Measurements from ENCODE around the gene TTC29.

- TF ChIP-seq, protein P1, sequence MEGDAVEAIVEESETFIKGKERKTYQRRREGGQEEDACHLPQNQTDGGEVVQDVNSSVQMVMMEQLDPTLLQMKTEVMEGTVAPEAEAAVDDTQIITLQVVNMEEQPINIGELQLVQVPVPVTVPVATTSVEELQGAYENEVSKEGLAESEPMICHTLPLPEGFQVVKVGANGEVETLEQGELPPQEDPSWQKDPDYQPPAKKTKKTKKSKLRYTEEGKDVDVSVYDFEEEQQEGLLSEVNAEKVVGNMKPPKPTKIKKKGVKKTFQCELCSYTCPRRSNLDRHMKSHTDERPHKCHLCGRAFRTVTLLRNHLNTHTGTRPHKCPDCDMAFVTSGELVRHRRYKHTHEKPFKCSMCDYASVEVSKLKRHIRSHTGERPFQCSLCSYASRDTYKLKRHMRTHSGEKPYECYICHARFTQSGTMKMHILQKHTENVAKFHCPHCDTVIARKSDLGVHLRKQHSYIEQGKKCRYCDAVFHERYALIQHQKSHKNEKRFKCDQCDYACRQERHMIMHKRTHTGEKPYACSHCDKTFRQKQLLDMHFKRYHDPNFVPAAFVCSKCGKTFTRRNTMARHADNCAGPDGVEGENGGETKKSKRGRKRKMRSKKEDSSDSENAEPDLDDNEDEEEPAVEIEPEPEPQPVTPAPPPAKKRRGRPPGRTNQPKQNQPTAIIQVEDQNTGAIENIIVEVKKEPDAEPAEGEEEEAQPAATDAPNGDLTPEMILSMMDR (IDR thresholded peaks at IDR 0.05): no peak
- TF ChIP-seq POLR2A (IDR thresholded peaks at IDR 0.05): no peak
These were observed 23.5 kb upstream of the TTC29 start for GRCh38 chr4:146969126-146969525.

Measured in thyroid gland (tissue), 4 donors.